ENCODE data around the gene CTDSPL. TPM values are rescaled to one million over a fixed set of nuclear protein-coding genes. Genes with fewer than 3 reads are reported as not detected.
A peak's percentile ranks its signal among the peaks of the same experiment; 100 is the strongest.
"Not testable (repeated sequence)": the region's sequence is repeated elsewhere in the genome, so short reads cannot be mapped to it uniquely, and the experiment has no call there.

Gene CTDSPL
- total RNA-seq, 1 experiment from 2014 or later: 24.6 TPM

DNA sequence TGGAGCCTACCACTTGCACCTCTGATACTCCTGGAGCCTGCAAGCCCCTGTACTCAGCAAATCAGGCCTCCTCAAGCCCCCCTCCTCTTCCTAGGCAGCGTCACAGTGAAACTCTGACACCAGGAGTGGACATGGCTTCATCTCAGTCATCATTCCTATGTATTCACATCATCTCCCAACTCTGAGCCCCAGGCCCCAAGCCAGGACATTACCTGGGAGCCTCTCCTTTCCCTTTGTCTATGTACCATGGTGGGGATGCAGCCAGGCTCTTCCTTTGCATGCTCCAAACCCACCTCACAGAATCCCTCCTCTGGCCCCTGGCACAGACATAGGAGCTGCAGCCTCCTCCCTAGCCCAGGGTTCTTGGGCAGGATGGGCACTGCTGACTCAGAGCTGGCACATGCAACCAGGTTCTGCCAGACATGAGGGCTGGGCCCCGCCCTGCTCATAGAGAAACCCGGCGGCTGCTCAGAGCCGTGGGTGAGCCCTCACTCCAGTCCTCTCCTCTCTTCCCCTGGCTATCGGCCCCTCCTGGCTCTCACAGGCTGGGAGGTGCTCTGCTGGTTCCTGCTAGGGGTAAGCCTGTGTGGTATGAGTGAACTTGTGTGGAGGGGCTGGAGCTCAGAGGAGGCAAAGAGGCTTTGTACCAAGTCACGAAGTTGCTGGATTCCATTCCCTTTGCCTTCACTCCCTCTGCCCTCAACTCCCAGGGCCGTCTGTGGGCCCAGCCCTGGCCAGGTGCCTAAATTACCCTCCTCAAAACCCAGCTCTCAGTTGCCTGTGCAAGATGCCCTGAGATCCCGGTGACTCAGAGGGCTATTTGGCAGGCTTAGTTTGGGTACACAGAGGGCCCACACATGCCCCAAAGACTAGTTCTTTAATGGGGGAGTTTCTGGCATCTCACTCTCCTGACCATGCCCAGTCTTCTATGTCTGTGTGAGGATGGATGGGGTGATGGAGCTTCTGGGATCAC, 169.6 kb downstream of the CTDSPL start:
- H3K4me3 ChIP-seq: no peak overlapping the region
- peak; percentile 96 for DNase-seq

DNA sequence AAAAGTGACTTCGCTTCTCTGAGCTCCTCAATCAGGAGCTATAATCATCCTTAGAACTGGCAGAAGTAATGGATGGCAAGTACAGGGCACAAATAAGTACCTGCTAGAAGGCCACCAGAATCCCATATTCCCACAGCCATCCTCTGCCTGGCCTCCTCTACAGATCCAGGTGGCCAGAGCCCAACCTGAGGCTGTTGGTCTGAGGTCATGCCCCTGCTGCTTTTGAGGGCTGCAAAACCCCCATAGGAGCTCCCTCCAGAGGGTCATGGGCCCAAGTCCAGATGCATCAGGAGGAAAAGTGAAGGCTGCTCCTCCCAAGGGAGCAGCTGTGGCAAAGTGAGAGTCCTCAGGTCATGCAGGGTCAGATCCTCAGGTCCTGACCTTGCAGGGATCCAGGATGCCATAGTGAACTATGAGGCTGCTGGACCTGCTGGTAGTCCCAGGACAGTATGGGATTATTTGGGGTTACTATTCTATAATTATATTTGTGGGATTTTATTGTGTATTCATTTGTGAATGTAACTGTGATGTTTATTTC, 170.7 kb downstream of the CTDSPL start:
- Histone ChIP-seq H3K9me3 (no peaks in the 10 kb centered on the region), H3K4me3 (no peak overlapping the region), H3K36me3 (no peaks in the 10 kb centered on the region), H3K27me3 (no peaks in the 10 kb centered on the region)
- DNase-seq: no peak

More for the DNA sequence above, 169.6 kb downstream of the CTDSPL start:
- H3K36me3 ChIP-seq: no peaks in the 10 kb centered on the region
- H3K27me3 ChIP-seq: no peaks in the 10 kb centered on the region
- H3K9me3 ChIP-seq: no peaks in the 10 kb centered on the region

DNA sequence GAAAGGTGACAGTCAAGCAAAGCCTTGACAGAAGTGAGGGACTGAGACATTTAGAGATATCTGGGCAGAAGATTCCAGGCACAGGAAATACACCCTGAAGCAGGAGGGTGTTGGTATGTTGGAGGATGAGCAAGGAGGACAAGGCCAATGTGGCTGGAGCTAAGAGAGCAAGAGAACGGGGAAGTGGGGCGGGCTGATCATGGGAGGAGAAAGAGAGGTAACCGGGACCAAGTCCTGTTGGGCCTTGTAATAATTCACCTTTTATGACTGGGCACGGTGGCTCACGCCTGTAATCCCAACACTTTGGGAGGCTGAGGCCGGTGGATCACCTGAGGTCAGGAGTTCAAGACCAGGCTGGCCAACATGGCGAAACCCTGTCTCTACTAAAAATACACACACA, 171.9 kb downstream of the CTDSPL start:
- H3K9me3 ChIP-seq, H3K36me3 ChIP-seq, DNase-seq, H3K27me3 ChIP-seq, H3K4me3 ChIP-seq: not testable (repeated sequence)

Other genes starting within 250 kb of the CTDSPL start
- 0.15 and 4.4 TPM in 2 replicates for gene VILL, start 128.9 kb downstream of the CTDSPL start, total RNA-seq (2014; rRNA removed; shearing (Covaris generic); ENCODE audit: low replicate concordance)
- 0.13 TPM in 1 of 2 replicates, not detected in the other for gene PLCD1, start 167.8 kb downstream of the CTDSPL start, total RNA-seq (2014; rRNA removed; shearing (Covaris generic); ENCODE audit: low replicate concordance)
- not detected in 2 replicates for gene DLEC1, start 177.3 kb downstream of the CTDSPL start, total RNA-seq (2014; rRNA removed; shearing (Covaris generic); ENCODE audit: low replicate concordance)